Neural crest cell (in vitro differentiated cells): ENCODE measurements around the gene DLG5. TPM values are rescaled to one million over a fixed set of nuclear protein-coding genes. Genes with fewer than 3 reads are reported as not detected.

ENCODE experiments used
- DNase-seq: peaks from one replicate; pipeline ENCODE4 v3.0.0; 2021; ENCODE audit warnings: low read depth, mixed read lengths, low spot score
- H3K27ac Mint-ChIP-seq: one replicate; pipeline ENCODE4 v1.8.0; 2021; ENCODE audit warnings: mild to moderate bottlenecking, mixed read lengths; ENCODE audit not compliant: unreplicated experiment
- H3K27me3 Mint-ChIP-seq: 2 replicates; pipeline ENCODE4 v1.8.0; 2021; ENCODE audit warnings: low read depth, mild to moderate bottlenecking, mixed read lengths
- H3K36me3 Mint-ChIP-seq: 2 replicates; pipeline ENCODE4 v1.8.0; 2021; ENCODE audit warnings: low read depth, mild to moderate bottlenecking, mixed read lengths
- H3K4me1 Mint-ChIP-seq: 2 replicates; pipeline ENCODE4 v1.8.0; 2021; ENCODE audit warnings: mixed read lengths
- H3K4me3 Mint-ChIP-seq: one replicate; pipeline ENCODE4 v1.8.0; 2021; ENCODE audit warnings: mild to moderate bottlenecking, mixed read lengths
- H3K9me3 Mint-ChIP-seq: 2 replicates; pipeline ENCODE4 v1.8.0; 2021; ENCODE audit warnings: mixed read lengths
- total RNA-seq: library from RNA; stranded (reverse); gene quantifications from 2 replicates; pipeline ENCODE4 v1.2.1, GENCODE V29; 2021
- TF ChIP-seq, protein P1 (sequence below): fragments of 200-600 bp; sonication (generic); conservative IDR thresholded peaks from 2 replicates; pipeline ENCODE4 v1.5.0; 2021; ENCODE audit warnings: antibody characterized with exemption, mild to moderate bottlenecking

DLG5 gene
- total RNA-seq, 1 donor from 2014 or later, result 87.3 TPM

DNA sequence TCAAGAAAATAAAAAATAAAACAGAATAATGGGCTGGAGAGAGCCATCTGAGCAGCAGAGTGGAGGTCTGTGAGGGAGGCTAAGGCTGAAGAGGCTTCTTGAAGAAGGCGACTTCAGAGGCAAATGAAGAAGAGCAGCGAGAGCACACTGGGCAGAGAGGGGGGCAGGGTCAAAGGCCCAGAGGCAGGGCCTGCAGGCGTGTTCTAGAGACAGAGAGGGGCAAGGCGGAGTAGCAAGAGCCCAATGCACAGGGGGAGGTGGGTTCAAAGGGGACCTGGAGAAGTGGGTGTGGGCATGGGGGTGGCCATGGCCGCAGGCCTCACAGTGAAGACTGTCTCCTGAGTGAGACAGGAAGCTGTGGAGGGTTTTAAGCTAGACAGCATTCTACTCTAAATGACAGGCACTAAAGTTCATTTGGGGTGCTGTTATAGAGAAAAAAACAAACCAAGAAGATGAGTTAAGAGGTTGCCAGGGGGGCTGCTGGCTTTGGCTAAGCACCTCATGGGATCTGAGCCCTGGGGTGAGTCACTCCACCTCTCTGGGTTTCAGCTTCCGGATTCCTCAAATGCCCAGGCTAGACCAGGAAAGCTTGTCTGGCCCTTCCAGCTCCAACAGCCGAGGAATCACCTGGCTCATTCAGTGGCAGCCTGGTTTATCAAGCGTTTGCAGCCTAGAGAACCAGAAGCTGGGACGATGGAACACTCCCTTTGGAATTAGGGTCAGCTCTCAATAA lies 81.7 kb downstream of the DLG5 start:
- peaks cover 10% of the 10 kb centered on the region for H3K36me3 Mint-ChIP-seq
- no peak for DNase-seq

DNA sequence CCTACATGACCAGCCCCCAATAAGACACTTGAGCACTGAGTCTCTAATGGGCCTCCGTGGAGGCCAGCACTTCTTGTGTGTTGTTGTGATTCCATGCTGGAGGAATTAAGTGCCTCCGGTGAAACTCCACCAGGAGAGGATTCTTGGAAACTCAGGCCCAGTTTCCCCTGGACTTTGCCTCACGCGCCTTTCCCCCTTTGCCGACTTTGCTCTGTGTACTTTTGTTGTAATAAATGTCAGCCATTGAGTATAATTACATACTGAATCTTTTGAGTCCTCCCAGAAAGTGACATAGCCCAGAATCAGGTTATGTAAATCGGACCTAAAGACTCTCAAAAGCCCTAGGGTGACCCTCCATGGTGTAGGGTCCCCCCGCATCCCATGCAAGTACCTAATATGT lies 82.4 kb downstream of the DLG5 start:
- peaks cover 43% of the 10 kb centered on the region for H3K4me1 Mint-ChIP-seq
- TF ChIP-seq, protein P1, sequence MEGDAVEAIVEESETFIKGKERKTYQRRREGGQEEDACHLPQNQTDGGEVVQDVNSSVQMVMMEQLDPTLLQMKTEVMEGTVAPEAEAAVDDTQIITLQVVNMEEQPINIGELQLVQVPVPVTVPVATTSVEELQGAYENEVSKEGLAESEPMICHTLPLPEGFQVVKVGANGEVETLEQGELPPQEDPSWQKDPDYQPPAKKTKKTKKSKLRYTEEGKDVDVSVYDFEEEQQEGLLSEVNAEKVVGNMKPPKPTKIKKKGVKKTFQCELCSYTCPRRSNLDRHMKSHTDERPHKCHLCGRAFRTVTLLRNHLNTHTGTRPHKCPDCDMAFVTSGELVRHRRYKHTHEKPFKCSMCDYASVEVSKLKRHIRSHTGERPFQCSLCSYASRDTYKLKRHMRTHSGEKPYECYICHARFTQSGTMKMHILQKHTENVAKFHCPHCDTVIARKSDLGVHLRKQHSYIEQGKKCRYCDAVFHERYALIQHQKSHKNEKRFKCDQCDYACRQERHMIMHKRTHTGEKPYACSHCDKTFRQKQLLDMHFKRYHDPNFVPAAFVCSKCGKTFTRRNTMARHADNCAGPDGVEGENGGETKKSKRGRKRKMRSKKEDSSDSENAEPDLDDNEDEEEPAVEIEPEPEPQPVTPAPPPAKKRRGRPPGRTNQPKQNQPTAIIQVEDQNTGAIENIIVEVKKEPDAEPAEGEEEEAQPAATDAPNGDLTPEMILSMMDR, result no peak
- no peaks in the 10 kb centered on the region for H3K27me3 Mint-ChIP-seq
- DNase-seq, result no peak
- no peak overlapping the region for H3K4me3 Mint-ChIP-seq
- peak overlapping the region; percentile 85 for H3K27ac Mint-ChIP-seq
- H3K9me3 Mint-ChIP-seq, result no peaks in the 10 kb centered on the region
- H3K36me3 Mint-ChIP-seq, result peaks cover 13% of the 10 kb centered on the region

More for the DNA sequence above, 81.7 kb downstream of the DLG5 start:
- Mint-ChIP-seq H3K27ac (peak overlapping the region; percentile 85), H3K4me3 (no peak overlapping the region), H3K4me1 (peaks cover 50% of the 10 kb centered on the region), H3K9me3 (no peaks in the 10 kb centered on the region), H3K27me3 (no peaks in the 10 kb centered on the region)
- TF ChIP-seq, protein P1, result no peak

DNA sequence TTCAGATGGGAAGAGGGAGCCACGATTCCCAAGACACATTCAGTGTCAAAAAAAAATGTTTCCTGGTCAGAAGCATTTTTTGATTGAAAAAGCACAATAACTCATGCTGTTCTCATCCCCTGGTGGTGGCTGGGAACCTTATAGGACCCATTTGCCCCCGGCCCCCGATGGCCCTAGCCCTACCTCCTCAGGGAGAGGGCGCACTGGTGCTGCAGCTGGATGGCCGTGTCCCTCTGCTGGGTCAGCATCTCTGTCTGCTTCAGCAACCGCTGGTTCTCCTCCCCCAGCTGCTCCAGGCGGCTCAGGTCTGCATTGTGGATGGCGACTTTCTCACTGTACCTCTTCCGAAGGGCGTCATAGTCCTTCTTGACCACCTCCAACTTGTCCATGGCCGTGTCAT lies 83.3 kb downstream of the DLG5 start:
- TF ChIP-seq, protein P1, result no peak
- peaks cover 13% of the 10 kb centered on the region for H3K36me3 Mint-ChIP-seq

DNA sequence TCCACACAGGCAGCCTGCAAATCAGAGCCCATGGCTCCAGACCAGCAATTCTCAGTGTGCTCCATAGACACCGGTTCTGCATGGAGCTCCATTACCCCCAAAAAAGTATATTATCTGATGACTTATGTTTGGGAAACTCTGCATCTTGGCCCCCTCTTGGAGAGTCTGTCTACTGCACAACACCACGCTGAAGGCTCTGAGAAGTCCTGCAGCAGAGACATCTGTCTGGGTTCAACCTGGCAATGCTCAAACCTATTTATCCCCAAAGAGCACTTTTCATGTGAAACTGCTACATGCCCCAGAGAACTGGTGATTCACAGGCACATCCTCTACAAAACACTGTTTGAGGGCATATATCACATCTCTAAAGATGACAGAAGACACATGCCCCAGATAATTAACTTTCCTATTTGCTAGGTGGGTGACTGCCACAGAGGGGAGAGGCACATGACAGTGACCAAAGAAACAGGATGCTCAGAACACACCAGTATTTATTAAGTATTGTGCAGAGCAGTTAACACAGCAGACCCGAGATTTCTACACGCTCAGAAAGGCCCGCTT lies 83.8 kb downstream of the DLG5 start:
- no peak overlapping the region for H3K4me3 Mint-ChIP-seq
- H3K27ac Mint-ChIP-seq, result peak overlapping the region; percentile 20
- H3K4me1 Mint-ChIP-seq, result peaks cover 36% of the 10 kb centered on the region
- H3K36me3 Mint-ChIP-seq, result peaks cover 13% of the 10 kb centered on the region
- DNase-seq, result no peak
- no peaks in the 10 kb centered on the region for H3K9me3 Mint-ChIP-seq
- TF ChIP-seq, protein P1, result no peak
- no peaks in the 10 kb centered on the region for H3K27me3 Mint-ChIP-seq

More for the DNA sequence above, 83.3 kb downstream of the DLG5 start:
- no peak overlapping the region for H3K4me3 Mint-ChIP-seq
- no peak overlapping the region for H3K27ac Mint-ChIP-seq
- DNase-seq, result no peak
- H3K27me3 Mint-ChIP-seq, result no peaks in the 10 kb centered on the region
- H3K4me1 Mint-ChIP-seq, result peaks cover 36% of the 10 kb centered on the region
- no peaks in the 10 kb centered on the region for H3K9me3 Mint-ChIP-seq

DNA sequence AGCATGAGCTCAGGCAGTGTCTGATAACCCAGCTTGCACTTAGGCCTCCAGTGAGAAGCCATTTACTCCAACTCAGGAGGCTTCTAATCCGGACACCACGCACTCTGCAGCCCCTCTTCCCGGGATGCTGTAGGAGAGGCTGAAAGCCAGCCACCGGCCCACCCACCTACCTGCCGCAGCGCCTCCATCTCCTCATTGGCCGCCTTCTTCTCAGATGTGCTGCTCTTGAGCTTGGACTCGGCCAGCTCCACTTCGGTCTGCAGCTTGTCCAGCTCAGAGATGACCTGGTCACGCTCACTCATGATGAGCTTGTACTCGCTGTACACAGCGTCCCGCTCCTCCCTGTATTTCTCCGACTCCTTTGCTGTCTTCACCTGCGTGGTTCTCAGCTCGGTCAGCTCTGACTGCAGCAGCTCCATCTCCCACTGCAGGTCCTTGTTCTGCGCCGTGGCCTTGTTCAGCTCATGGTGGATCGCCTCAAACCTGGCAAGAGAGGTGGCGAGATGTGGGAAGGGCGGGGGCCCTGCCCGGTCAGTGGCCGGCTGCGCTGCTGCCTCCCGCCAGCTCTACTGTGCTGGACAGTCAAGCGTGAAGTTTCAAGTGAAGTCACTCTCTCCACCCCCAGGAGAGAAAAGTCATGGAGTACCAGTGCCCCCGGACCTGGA lies 84.7 kb downstream of the DLG5 start:
- no peak for DNase-seq
- no peaks in the 10 kb centered on the region for H3K9me3 Mint-ChIP-seq
- TF ChIP-seq, protein P1, result no peak
- no peak overlapping the region for H3K4me3 Mint-ChIP-seq
- H3K27ac Mint-ChIP-seq, result peak overlapping the region; percentile 50
- H3K36me3 Mint-ChIP-seq, result peaks cover 13% of the 10 kb centered on the region
- H3K4me1 Mint-ChIP-seq, result peaks cover 33% of the 10 kb centered on the region
- H3K27me3 Mint-ChIP-seq, result no peaks in the 10 kb centered on the region
